8988T (cell line): Measurements from ENCODE around the gene COX19.

Experiments used
- DNase-seq: peaks from one replicate; pipeline ENCODE4 v3.0.0; 2011

COX19 gene

GRCh38 chr7:974820-975681 is at the start of gene COX19:
Gene COX19, minus strand, starts transcription at chr7:975549. Its CDS starts 40 bp downstream, at chr7:975509.
- DNase-seq, result peak; percentile 61

GRCh38 chr7:1024331-1024841 is 49.0 kb upstream of the COX19 start:
- no peak for DNase-seq

GRCh38 chr7:1022801-1023465 is 47.6 kb upstream of the COX19 start:
- DNase-seq, result no peak

- no peak for DNase-seq
Measured at GRCh38 chr7:1022356-1022755, 47.0 kb upstream of the COX19 start.

- DNase-seq, result no peak
Measured at GRCh38 chr7:1021931-1022330, 46.6 kb upstream of the COX19 start.

GRCh38 chr7:1021366-1021765 is 46.0 kb upstream of the COX19 start:
- no peak for DNase-seq

GRCh38 chr7:1020849-1021251 is 45.5 kb upstream of the COX19 start:
- no peak for DNase-seq

- DNase-seq, result no peak
Measured at GRCh38 chr7:1019789-1020610, 44.7 kb upstream of the COX19 start.

GRCh38 chr7:1019255-1019785 is 44.0 kb upstream of the COX19 start:
- DNase-seq, result no peak

- no peak for DNase-seq
Measured at GRCh38 chr7:1018334-1018695, 43.0 kb upstream of the COX19 start.

- DNase-seq, result no peak
Measured at GRCh38 chr7:1017586-1018333, 42.4 kb upstream of the COX19 start.

GRCh38 chr7:1016577-1017531 is 41.5 kb upstream of the COX19 start:
- DNase-seq, result no peak

GRCh38 chr7:1015196-1016121 is 40.1 kb upstream of the COX19 start:
- DNase-seq, result no peak

GRCh38 chr7:1014681-1015080 is 39.3 kb upstream of the COX19 start:
- DNase-seq, result no peak

GRCh38 chr7:1013581-1013980 is 38.2 kb upstream of the COX19 start:
- DNase-seq, result no peak

- DNase-seq, result no peak
Measured at GRCh38 chr7:1012716-1013095, 37.4 kb upstream of the COX19 start.

GRCh38 chr7:1012004-1012715 is 36.8 kb upstream of the COX19 start:
- DNase-seq, result no peak

GRCh38 chr7:1011297-1012003 is 36.1 kb upstream of the COX19 start:
- no peak for DNase-seq

GRCh38 chr7:1010226-1010625 is 34.9 kb upstream of the COX19 start:
- DNase-seq, result no peak
